Activated CD4-positive, alpha-beta T cell treated with anti-CD3 and anti-CD28 coated beads, Interleukin-2, amount 10 ng/mL, durations not matched to agents 7 days and 5 days (primary cell): ENCODE data around the gene PHYKPL. TPM values are rescaled to one million over a fixed set of nuclear protein-coding genes. Genes with fewer than 3 reads are reported as not detected.

Source experiments
- CTCF ChIA-PET: fragments of 350-600 bp; sonication (Branson Sonifier 250); formaldehyde crosslinking; loops from one replicate; lab custom pipeline; 2021; ENCODE audit warnings: antibody characterized with exemption; lab: Charles Lee
- POLR2A ChIA-PET: fragments of 350-600 bp; sonication (Branson Sonifier 250); formaldehyde crosslinking; loops from one replicate; lab custom pipeline; 2021; ENCODE audit warnings: antibody characterized with exemption; lab: Charles Lee
- DNase-seq: peaks from one replicate; pipeline ENCODE4 v3.0.0-alpha.2; 2020
- H3K27ac Mint-ChIP-seq: one replicate; pipeline ENCODE4 v1.8.0; 2021; ENCODE audit warnings: mild to moderate bottlenecking, moderate library complexity, mixed read lengths
- H3K27me3 Mint-ChIP-seq: one replicate; pipeline ENCODE4 v1.8.0; 2021; ENCODE audit warnings: mixed read lengths
- H3K36me3 Mint-ChIP-seq: one replicate; pipeline ENCODE4 v1.8.0; 2021; ENCODE audit warnings: low read depth, mixed read lengths
- H3K4me1 Mint-ChIP-seq: one replicate; pipeline ENCODE4 v1.8.0; 2021; ENCODE audit warnings: mixed read lengths
- H3K4me3 Mint-ChIP-seq: one replicate; pipeline ENCODE4 v1.8.0; 2021; ENCODE audit warnings: mild to moderate bottlenecking, moderate library complexity, mixed read lengths
- H3K9me3 Mint-ChIP-seq: one replicate; pipeline ENCODE4 v1.8.0; 2021; ENCODE audit warnings: mixed read lengths
- total RNA-seq, 2 experiments: library from RNA; stranded (reverse); gene quantifications; one replicate each; pipeline ENCODE4 v1.2.3, GENCODE V29; 2021

Gene PHYKPL
- total RNA-seq, 2 experiments from 2014 or later: 126 to 138 TPM

GRCh38 chr5:178196986-178197385, 35.6 kb downstream of the PHYKPL start:
- CTCF ChIA-PET: no interaction called here
- peaks cover 12% of the 10 kb centered on the region for H3K4me1 Mint-ChIP-seq
- POLR2A ChIA-PET: no interaction called here
- peaks cover 18% of the 10 kb centered on the region for H3K27me3 Mint-ChIP-seq
- DNase-seq: no peak
- H3K36me3 Mint-ChIP-seq: no peaks in the 10 kb centered on the region
- H3K27ac Mint-ChIP-seq: no peak overlapping the region
- no peaks in the 10 kb centered on the region for H3K9me3 Mint-ChIP-seq
- H3K4me3 Mint-ChIP-seq: no peak overlapping the region

- Mint-ChIP-seq H3K9me3 (no peaks in the 10 kb centered on the region), H3K36me3 (no peaks in the 10 kb centered on the region), H3K27me3 (peaks cover 18% of the 10 kb centered on the region), H3K27ac (no peak overlapping the region), H3K4me1 (peaks cover 12% of the 10 kb centered on the region), H3K4me3 (no peak overlapping the region)
- ChIA-PET CTCF (no interaction called here), POLR2A (no interaction called here)
- DNase-seq: no peak
Measured at GRCh38 chr5:178196281-178196812, 36.3 kb downstream of the PHYKPL start.

- peaks cover 12% of the 10 kb centered on the region for H3K4me1 Mint-ChIP-seq
- H3K27ac Mint-ChIP-seq: no peak overlapping the region
- DNase-seq: no peak
- H3K4me3 Mint-ChIP-seq: no peak overlapping the region
- peaks cover 20% of the 10 kb centered on the region for H3K27me3 Mint-ChIP-seq
- ChIA-PET POLR2A (no interaction called here), CTCF (interaction anchor here (0.6 kb wide), 1 partner anchor 44 kb away, joined by 3 read pairs; no protein-coding TSS in a partner anchor)
- no peaks in the 10 kb centered on the region for H3K9me3 Mint-ChIP-seq
- H3K36me3 Mint-ChIP-seq: no peaks in the 10 kb centered on the region
Measured at GRCh38 chr5:178194026-178194425, 38.6 kb downstream of the PHYKPL start.

GRCh38 chr5:178193251-178193809, 39.3 kb downstream of the PHYKPL start:
- Mint-ChIP-seq H3K27me3 (peaks cover 20% of the 10 kb centered on the region), H3K4me3 (no peak overlapping the region), H3K27ac (no peak overlapping the region), H3K36me3 (no peaks in the 10 kb centered on the region), H3K9me3 (no peaks in the 10 kb centered on the region), H3K4me1 (peaks cover 12% of the 10 kb centered on the region)
- DNase-seq: no peak
- POLR2A ChIA-PET: no interaction called here
- CTCF ChIA-PET: interaction anchor here (0.6 kb wide), 1 partner anchor 43 kb away, joined by 3 read pairs; no protein-coding TSS in a partner anchor

- H3K4me3 Mint-ChIP-seq: no peak overlapping the region
- H3K9me3 Mint-ChIP-seq: no peaks in the 10 kb centered on the region
- H3K27ac Mint-ChIP-seq: no peak overlapping the region
- ChIA-PET POLR2A (no interaction called here), CTCF (no interaction called here)
- H3K36me3 Mint-ChIP-seq: no peaks in the 10 kb centered on the region
- peaks cover 20% of the 10 kb centered on the region for H3K27me3 Mint-ChIP-seq
- no peak for DNase-seq
- peaks cover 12% of the 10 kb centered on the region for H3K4me1 Mint-ChIP-seq
Measured at GRCh38 chr5:178192787-178193186, 39.8 kb downstream of the PHYKPL start.

GRCh38 chr5:178192244-178192643, 40.4 kb downstream of the PHYKPL start:
- no peak for DNase-seq
- ChIA-PET CTCF (interaction anchor here (0.7 kb wide), 1 partner anchor 105 kb away, joined by 3 read pairs; no protein-coding TSS in a partner anchor), POLR2A (no interaction called here)
- H3K4me1 Mint-ChIP-seq: peaks cover 12% of the 10 kb centered on the region
- no peaks in the 10 kb centered on the region for H3K9me3 Mint-ChIP-seq
- peaks cover 20% of the 10 kb centered on the region for H3K27me3 Mint-ChIP-seq
- no peaks in the 10 kb centered on the region for H3K36me3 Mint-ChIP-seq
- no peak overlapping the region for H3K27ac Mint-ChIP-seq
- no peak overlapping the region for H3K4me3 Mint-ChIP-seq

GRCh38 chr5:178191661-178192060, 40.9 kb downstream of the PHYKPL start:
- Mint-ChIP-seq H3K27ac (no peak overlapping the region), H3K27me3 (peaks cover 20% of the 10 kb centered on the region), H3K36me3 (no peaks in the 10 kb centered on the region), H3K9me3 (no peaks in the 10 kb centered on the region), H3K4me3 (no peak overlapping the region), H3K4me1 (peaks cover 12% of the 10 kb centered on the region)
- CTCF ChIA-PET: interaction anchor here (0.7 kb wide), 1 partner anchor 106 kb away, joined by 3 read pairs; no protein-coding TSS in a partner anchor
- POLR2A ChIA-PET: no interaction called here
- no peak for DNase-seq

- POLR2A ChIA-PET: no interaction called here
- peaks cover 12% of the 10 kb centered on the region for H3K4me1 Mint-ChIP-seq
Measured at GRCh38 chr5:178189433-178189832, 43.2 kb downstream of the PHYKPL start.

GRCh38 chr5:178187014-178187413, 45.6 kb downstream of the PHYKPL start, which contains the start of gene GMCL2:
Gene GMCL2, minus strand, starts transcription at chr5:178187371. Its CDS starts 72 bp downstream, at chr5:178187299.
- Mint-ChIP-seq H3K36me3 (no peaks in the 10 kb centered on the region), H3K27ac (no peak within 1 kb of the TSS), H3K9me3 (no peaks in the 10 kb centered on the region), H3K4me3 (no peak within 1 kb of the TSS), H3K4me1 (peaks cover 6% of the 10 kb centered on the region), H3K27me3 (peaks cover 3% of the 10 kb centered on the region)
- POLR2A ChIA-PET: no interaction called here
- DNase-seq: no peak
- CTCF ChIA-PET: no interaction called here

More at GRCh38 chr5:178189433-178189832, 43.2 kb downstream of the PHYKPL start:
- no peaks in the 10 kb centered on the region for H3K36me3 Mint-ChIP-seq
- H3K27ac Mint-ChIP-seq: no peak overlapping the region
- CTCF ChIA-PET: interaction anchor here (0.8 kb wide), 1 partner anchor 122 kb away, joined by 4 read pairs; no protein-coding TSS in a partner anchor
- no peak for DNase-seq
- peaks cover 14% of the 10 kb centered on the region for H3K27me3 Mint-ChIP-seq
- H3K4me3 Mint-ChIP-seq: no peak overlapping the region
- no peaks in the 10 kb centered on the region for H3K9me3 Mint-ChIP-seq

- no peak overlapping the region for H3K4me3 Mint-ChIP-seq
- H3K4me1 Mint-ChIP-seq: peaks cover 8% of the 10 kb centered on the region
- CTCF ChIA-PET: no interaction called here
- H3K27me3 Mint-ChIP-seq: peaks cover 3% of the 10 kb centered on the region
- POLR2A ChIA-PET: interaction anchor here (0.6 kb wide), 1 partner anchor 1580 kb away, joined by 5 read pairs; no protein-coding TSS in a partner anchor
- no peak for DNase-seq
- H3K9me3 Mint-ChIP-seq: no peaks in the 10 kb centered on the region
- H3K27ac Mint-ChIP-seq: no peak overlapping the region
- H3K36me3 Mint-ChIP-seq: no peaks in the 10 kb centered on the region
Measured at GRCh38 chr5:178186427-178186826, 46.2 kb downstream of the PHYKPL start.

- CTCF ChIA-PET: no interaction called here
- H3K4me3 Mint-ChIP-seq: no peak overlapping the region
- POLR2A ChIA-PET: interaction anchor here (0.6 kb wide), 1 partner anchor 10 kb away, joined by 3 read pairs; no protein-coding TSS in a partner anchor
Measured at GRCh38 chr5:178182158-178182876, 50.3 kb downstream of the PHYKPL start.

GRCh38 chr5:178180141-178180863, 52.3 kb downstream of the PHYKPL start:
- Mint-ChIP-seq H3K27me3 (no peaks in the 10 kb centered on the region), H3K9me3 (no peaks in the 10 kb centered on the region), H3K27ac (no peak overlapping the region), H3K36me3 (no peaks in the 10 kb centered on the region), H3K4me1 (peaks cover 8% of the 10 kb centered on the region), H3K4me3 (no peak overlapping the region)
- POLR2A ChIA-PET: no interaction called here
- DNase-seq: no peak
- CTCF ChIA-PET: no interaction called here

More at GRCh38 chr5:178182158-178182876, 50.3 kb downstream of the PHYKPL start:
- H3K27ac Mint-ChIP-seq: no peak overlapping the region
- peaks cover 8% of the 10 kb centered on the region for H3K4me1 Mint-ChIP-seq
- no peaks in the 10 kb centered on the region for H3K36me3 Mint-ChIP-seq
- H3K27me3 Mint-ChIP-seq: no peaks in the 10 kb centered on the region
- H3K9me3 Mint-ChIP-seq: no peaks in the 10 kb centered on the region
- DNase-seq: no peak
